Measurements from ENCODE around the gene LGALS1.
A peak's percentile ranks its signal among the peaks of the same experiment; 100 is the strongest.

The LGALS1 gene

DNA sequence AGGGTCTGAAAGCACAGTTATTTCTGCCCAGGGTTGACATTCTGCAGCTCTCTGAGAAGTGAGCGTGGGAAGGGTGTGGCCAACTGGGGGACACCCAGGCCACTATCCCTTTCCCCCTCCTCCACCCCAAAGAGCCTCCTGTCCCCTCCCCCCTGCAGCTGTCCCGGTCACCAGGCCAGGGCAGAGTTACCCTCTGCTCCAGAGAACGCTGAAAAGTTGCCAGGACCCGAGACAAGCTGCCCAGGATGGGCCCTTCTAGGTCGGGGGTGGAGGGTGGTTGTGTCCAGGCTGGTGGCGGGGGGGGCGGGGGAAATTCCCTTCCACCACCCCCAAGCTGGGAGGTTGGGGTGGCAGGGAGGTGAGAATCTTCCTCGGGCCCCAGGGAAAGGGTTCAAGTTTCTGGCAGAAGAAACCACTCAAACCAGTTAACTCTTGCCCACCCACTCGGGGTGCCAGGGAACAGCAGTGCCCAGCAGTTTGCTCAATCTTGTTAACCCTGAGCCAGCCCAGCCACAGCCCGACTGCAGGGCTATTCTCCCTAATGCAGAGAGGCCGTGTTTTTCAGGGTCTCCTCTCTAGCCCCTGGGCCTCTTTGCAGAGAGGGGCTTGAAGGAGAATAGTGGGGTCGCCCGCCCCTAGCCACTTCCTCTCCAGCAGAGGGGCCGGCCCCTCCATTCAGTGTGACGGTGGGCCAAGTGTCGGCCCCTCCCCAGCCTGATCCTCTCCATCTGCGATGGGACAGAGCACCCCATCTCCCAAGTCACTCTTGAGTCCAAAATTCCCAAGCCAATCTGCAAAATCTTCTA is 697 bp downstream of the LGALS1 start:
- H3K4me3 ChIP-seq (ENCODE audit: insufficient read depth, low read depth, low read length, poor library complexity, severe bottlenecking): peak overlapping the region; percentile 70
- H3K36me3 ChIP-seq (ENCODE audit: control insufficient read depth, insufficient read depth, low read length): peaks cover 3% of the 10 kb centered on the region
- peak overlapping the region; percentile 98 for H3K27ac ChIP-seq (ENCODE audit: insufficient read depth, low read length, poor library complexity, severe bottlenecking)
- H3K4me1 ChIP-seq (ENCODE audit: control insufficient read depth, insufficient read depth, low read length, poor library complexity, severe bottlenecking): peaks cover 40% of the 10 kb centered on the region
- peak in 1 of 3 donors; percentile 22 for DNase-seq
- H3K27me3 ChIP-seq (replicated peaks; ENCODE audit: control insufficient read depth, insufficient read depth, low read length, poor library complexity, severe bottlenecking): no peaks in the 10 kb centered on the region
- no peaks in the 10 kb centered on the region for H3K9me3 ChIP-seq (ENCODE audit: control insufficient read depth, low read length)

DNA sequence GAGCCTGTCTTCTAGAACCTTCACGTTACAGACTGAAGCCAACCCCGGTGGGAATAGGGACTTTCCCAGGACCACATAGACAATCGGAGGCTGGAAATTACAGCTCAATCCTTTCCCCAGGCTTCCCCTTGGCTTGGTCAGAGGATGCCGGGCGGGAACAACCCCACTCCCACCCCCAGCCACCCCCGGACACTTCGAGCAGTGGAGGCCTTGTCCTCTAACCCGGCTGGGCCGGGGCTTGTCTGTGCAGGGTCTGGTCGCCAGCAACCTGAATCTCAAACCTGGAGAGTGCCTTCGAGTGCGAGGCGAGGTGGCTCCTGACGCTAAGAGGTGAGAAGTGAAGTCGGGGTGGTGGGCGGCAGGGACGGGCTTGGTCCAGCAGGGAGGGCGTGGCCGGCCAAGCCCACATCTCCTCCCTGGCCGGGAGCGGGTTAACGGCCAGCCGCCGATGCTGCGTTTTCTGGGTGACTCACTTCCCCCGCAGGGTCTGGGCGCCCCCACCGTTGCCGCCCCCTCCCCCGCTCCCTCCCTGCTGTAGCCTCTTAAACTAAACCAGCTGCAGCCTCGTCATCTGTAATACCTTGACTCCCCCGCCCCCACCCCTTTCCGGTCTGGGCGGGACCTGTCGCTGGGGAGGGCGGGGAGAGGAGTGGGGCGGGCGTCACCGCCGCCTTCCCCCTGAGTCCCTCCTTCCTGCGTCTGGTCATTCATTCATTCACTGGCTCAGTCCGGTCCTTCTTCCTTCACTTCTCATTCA is 1.5 kb downstream of the LGALS1 start:
- peaks cover 40% of the 10 kb centered on the region for H3K4me1 ChIP-seq (ENCODE audit: control insufficient read depth, insufficient read depth, low read length, poor library complexity, severe bottlenecking)
- peak overlapping the region; percentile 98 for H3K27ac ChIP-seq (ENCODE audit: insufficient read depth, low read length, poor library complexity, severe bottlenecking)
- H3K36me3 ChIP-seq (ENCODE audit: control insufficient read depth, insufficient read depth, low read length): peaks cover 3% of the 10 kb centered on the region
- no peaks in the 10 kb centered on the region for H3K9me3 ChIP-seq (ENCODE audit: control insufficient read depth, low read length)
- peak overlapping the region; percentile 70 for H3K4me3 ChIP-seq (ENCODE audit: insufficient read depth, low read depth, low read length, poor library complexity, severe bottlenecking)
- DNase-seq: peak; percentile 88 to 94 (median 89)
- no peaks in the 10 kb centered on the region for H3K27me3 ChIP-seq (replicated peaks; ENCODE audit: control insufficient read depth, insufficient read depth, low read length, poor library complexity, severe bottlenecking)

GRCh38 chr22:37677493-37677974 is 2.1 kb downstream of the LGALS1 start:
- H3K27me3 ChIP-seq (replicated peaks; ENCODE audit: control insufficient read depth, insufficient read depth, low read length, poor library complexity, severe bottlenecking): no peaks in the 10 kb centered on the region
- DNase-seq: no peak

DNA sequence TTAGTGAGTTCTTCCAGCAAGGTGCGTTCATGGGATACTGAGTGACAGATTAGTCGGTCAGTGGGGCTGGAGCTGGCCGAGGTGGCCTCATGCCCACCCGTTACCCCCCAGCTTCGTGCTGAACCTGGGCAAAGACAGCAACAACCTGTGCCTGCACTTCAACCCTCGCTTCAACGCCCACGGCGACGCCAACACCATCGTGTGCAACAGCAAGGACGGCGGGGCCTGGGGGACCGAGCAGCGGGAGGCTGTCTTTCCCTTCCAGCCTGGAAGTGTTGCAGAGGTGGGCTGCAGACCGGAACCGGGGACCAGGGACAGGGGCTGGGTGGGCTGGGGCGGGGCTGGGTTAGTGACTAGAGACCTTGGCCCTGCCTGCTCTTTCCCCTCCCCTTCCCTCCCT is 2.9 kb downstream of the LGALS1 start:
- H3K4me3 ChIP-seq (ENCODE audit: insufficient read depth, low read depth, low read length, poor library complexity, severe bottlenecking): no peak overlapping the region
- DNase-seq: no peak
- no peaks in the 10 kb centered on the region for H3K9me3 ChIP-seq (ENCODE audit: control insufficient read depth, low read length)
- H3K4me1 ChIP-seq (ENCODE audit: control insufficient read depth, insufficient read depth, low read length, poor library complexity, severe bottlenecking): peaks cover 32% of the 10 kb centered on the region
- H3K27ac ChIP-seq (ENCODE audit: insufficient read depth, low read length, poor library complexity, severe bottlenecking): peak overlapping the region; percentile 98
- H3K27me3 ChIP-seq (replicated peaks; ENCODE audit: control insufficient read depth, insufficient read depth, low read length, poor library complexity, severe bottlenecking): no peaks in the 10 kb centered on the region
- H3K36me3 ChIP-seq (ENCODE audit: control insufficient read depth, insufficient read depth, low read length): peaks cover 3% of the 10 kb centered on the region

More at GRCh38 chr22:37677493-37677974, 2.1 kb downstream of the LGALS1 start:
- Histone ChIP-seq H3K4me1 (ENCODE audit: control insufficient read depth, insufficient read depth, low read length, poor library complexity, severe bottlenecking) (peaks cover 40% of the 10 kb centered on the region), H3K36me3 (ENCODE audit: control insufficient read depth, insufficient read depth, low read length) (peaks cover 3% of the 10 kb centered on the region), H3K27ac (ENCODE audit: insufficient read depth, low read length, poor library complexity, severe bottlenecking) (peak overlapping the region; percentile 98), H3K9me3 (ENCODE audit: control insufficient read depth, low read length) (no peaks in the 10 kb centered on the region), H3K4me3 (ENCODE audit: insufficient read depth, low read depth, low read length, poor library complexity, severe bottlenecking) (peak overlapping the region; percentile 70)

GRCh38 chr22:37679670-37680069 is 4.2 kb downstream of the LGALS1 start:
- no peak for DNase-seq
- Histone ChIP-seq H3K27ac (ENCODE audit: insufficient read depth, low read length, poor library complexity, severe bottlenecking) (no peak overlapping the region), H3K9me3 (ENCODE audit: control insufficient read depth, low read length) (no peaks in the 10 kb centered on the region), H3K27me3 (replicated peaks; ENCODE audit: control insufficient read depth, insufficient read depth, low read length, poor library complexity, severe bottlenecking) (no peaks in the 10 kb centered on the region), H3K36me3 (ENCODE audit: control insufficient read depth, insufficient read depth, low read length) (peaks cover 3% of the 10 kb centered on the region), H3K4me1 (ENCODE audit: control insufficient read depth, insufficient read depth, low read length, poor library complexity, severe bottlenecking) (peaks cover 27% of the 10 kb centered on the region), H3K4me3 (ENCODE audit: insufficient read depth, low read depth, low read length, poor library complexity, severe bottlenecking) (no peak overlapping the region)

DNA sequence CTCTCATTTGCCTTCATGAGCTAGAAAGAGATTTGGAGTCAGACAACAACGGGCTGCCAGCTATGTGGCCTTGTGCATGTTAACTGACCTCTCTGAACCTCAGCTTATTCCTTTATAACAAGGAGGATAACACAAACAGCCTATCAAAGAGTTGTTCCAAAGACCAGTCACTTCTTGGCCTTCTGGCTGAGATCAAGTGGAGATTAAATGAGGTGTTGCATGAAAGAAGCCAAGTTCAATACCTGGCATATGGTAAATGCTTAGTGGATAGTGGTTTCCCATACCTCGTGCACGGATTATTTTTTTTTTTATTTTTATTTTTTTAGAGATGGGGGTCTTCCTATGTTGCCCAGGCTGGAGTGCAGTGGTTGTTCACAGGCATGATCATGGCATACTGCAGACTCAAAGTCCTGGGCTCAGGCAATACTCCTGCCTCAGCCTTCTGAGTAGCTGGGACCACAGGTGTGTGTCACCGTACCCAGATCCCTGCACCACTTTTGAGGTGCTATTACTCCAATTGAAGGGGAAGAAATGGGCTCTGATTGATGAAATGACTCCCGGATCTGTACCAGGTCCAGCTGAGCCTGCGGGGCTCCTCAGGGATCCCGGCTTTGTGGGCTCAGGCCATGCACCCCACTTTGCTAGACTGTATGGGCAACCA is 4.9 kb downstream of the LGALS1 start:
- Histone ChIP-seq H3K4me3 (ENCODE audit: insufficient read depth, low read depth, low read length, poor library complexity, severe bottlenecking) (no peak overlapping the region), H3K9me3 (ENCODE audit: control insufficient read depth, low read length) (no peaks in the 10 kb centered on the region), H3K27ac (ENCODE audit: insufficient read depth, low read length, poor library complexity, severe bottlenecking) (peak overlapping the region; percentile 1), H3K27me3 (replicated peaks; ENCODE audit: control insufficient read depth, insufficient read depth, low read length, poor library complexity, severe bottlenecking) (no peaks in the 10 kb centered on the region), H3K4me1 (ENCODE audit: control insufficient read depth, insufficient read depth, low read length, poor library complexity, severe bottlenecking) (peaks cover 21% of the 10 kb centered on the region), H3K36me3 (ENCODE audit: control insufficient read depth, insufficient read depth, low read length) (peaks cover 3% of the 10 kb centered on the region)
- DNase-seq: no peak

DNA sequence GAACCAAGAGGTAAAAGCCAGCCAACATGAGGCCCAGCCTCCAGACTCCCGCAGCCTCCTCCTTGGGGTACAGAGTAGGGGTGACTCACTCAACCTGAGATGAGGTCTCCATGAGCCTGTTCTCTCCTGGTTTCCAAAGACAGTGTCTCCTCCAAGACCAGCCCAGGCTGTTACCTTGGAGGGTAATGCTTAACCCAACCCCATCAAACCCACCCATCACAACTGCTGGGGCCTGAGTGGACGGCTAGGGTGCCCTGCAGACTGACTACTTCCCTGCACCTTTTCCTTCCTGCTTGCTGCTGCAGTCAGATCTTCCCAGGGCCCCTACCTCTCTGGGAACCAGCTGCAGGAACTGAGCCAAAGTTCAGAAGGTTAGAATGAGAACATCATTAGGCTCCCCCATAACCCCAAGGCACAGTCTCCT is 5.6 kb downstream of the LGALS1 start:
- H3K4me1 ChIP-seq (ENCODE audit: control insufficient read depth, insufficient read depth, low read length, poor library complexity, severe bottlenecking): peaks cover 16% of the 10 kb centered on the region
- no peak for DNase-seq

DNA sequence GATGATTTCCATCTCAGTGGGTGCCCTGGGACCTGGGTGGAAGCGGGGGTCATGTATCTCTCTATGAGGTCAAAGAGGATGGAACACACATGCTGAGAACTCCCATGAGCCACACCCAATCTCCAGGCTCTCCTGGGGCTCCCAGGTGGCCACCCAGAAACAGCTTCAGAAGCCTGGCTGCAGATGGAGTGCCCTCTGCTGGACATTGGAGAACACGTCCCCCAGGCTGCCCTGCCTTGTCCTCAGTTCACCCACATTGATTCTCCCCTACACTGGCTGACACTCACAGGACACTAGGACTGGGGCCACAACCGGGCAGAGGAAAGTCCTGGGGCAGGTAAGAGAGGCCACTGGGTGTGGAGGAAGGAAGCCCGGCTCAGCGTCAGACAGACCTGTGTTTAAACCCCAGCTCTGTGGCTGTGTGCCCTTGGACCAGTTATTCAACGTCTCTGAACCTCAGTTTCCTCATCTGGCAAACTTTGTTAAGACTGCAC is 6.2 kb downstream of the LGALS1 start:
- Histone ChIP-seq H3K4me3 (ENCODE audit: insufficient read depth, low read depth, low read length, poor library complexity, severe bottlenecking) (no peak overlapping the region), H3K36me3 (ENCODE audit: control insufficient read depth, insufficient read depth, low read length) (peaks cover 3% of the 10 kb centered on the region), H3K27me3 (replicated peaks; ENCODE audit: control insufficient read depth, insufficient read depth, low read length, poor library complexity, severe bottlenecking) (no peaks in the 10 kb centered on the region), H3K4me1 (ENCODE audit: control insufficient read depth, insufficient read depth, low read length, poor library complexity, severe bottlenecking) (peaks cover 13% of the 10 kb centered on the region), H3K27ac (ENCODE audit: insufficient read depth, low read length, poor library complexity, severe bottlenecking) (no peak overlapping the region), H3K9me3 (ENCODE audit: control insufficient read depth, low read length) (no peaks in the 10 kb centered on the region)
- peak; percentile 41 to 60 (median 46) for DNase-seq

More for the DNA sequence above, 5.6 kb downstream of the LGALS1 start:
- Histone ChIP-seq H3K36me3 (ENCODE audit: control insufficient read depth, insufficient read depth, low read length) (peaks cover 3% of the 10 kb centered on the region), H3K27ac (ENCODE audit: insufficient read depth, low read length, poor library complexity, severe bottlenecking) (peak overlapping the region; percentile 1), H3K27me3 (replicated peaks; ENCODE audit: control insufficient read depth, insufficient read depth, low read length, poor library complexity, severe bottlenecking) (no peaks in the 10 kb centered on the region), H3K4me3 (ENCODE audit: insufficient read depth, low read depth, low read length, poor library complexity, severe bottlenecking) (no peak overlapping the region), H3K9me3 (ENCODE audit: control insufficient read depth, low read length) (no peaks in the 10 kb centered on the region)

DNA sequence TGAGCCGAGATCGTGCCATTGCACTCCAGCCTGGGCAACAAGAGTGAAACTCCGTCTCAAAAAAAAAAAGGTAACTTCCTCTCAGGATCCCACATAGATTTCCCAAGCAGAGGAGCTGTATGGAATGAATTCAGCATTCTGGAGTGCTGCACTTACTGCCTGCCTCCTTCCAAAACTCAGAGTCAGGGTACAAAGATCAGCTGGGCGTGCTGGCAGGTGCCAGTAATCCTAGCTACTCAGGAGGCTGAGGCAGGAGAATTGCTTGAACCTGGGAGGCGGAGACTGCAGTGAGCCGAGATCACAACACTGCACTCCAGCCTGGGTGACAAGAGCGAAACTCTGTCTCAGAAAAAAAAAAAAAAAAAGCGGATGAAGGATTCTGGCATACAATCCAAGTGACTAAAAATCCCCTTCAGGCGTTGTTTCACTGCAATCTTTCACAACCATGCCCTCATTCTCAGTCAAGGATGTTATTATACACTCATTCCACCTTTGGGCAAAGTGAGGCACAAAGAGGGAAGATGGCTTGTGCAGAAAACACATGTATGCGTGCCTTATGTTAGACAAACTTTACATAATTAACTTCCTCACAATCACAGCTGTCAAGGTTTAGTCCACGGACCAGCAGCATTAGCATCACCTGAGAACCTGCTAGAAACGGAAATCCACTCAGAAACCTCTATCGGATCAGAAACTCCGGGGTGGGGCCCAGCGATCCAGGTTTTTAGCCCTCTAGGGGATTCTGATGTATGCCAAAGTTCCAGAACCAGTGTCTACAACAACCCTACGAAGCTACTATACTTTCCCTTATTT is 9.6 kb downstream of the LGALS1 start:
- H3K27ac ChIP-seq (ENCODE audit: insufficient read depth, low read length, poor library complexity, severe bottlenecking): no peak overlapping the region
- H3K27me3 ChIP-seq (replicated peaks; ENCODE audit: control insufficient read depth, insufficient read depth, low read length, poor library complexity, severe bottlenecking): no peaks in the 10 kb centered on the region
- no peak overlapping the region for H3K4me3 ChIP-seq (ENCODE audit: insufficient read depth, low read depth, low read length, poor library complexity, severe bottlenecking)
- peaks cover 19% of the 10 kb centered on the region for H3K36me3 ChIP-seq (ENCODE audit: control insufficient read depth, insufficient read depth, low read length)
- H3K9me3 ChIP-seq (ENCODE audit: control insufficient read depth, low read length): no peaks in the 10 kb centered on the region
- H3K4me1 ChIP-seq (ENCODE audit: control insufficient read depth, insufficient read depth, low read length, poor library complexity, severe bottlenecking): peaks cover 21% of the 10 kb centered on the region
- DNase-seq: no peak

All from effector memory CD4-positive, alpha-beta T cell (primary cell).